Glutamatergic neuron (in vitro differentiated cells): ENCODE results near the gene ADRM1. TPM values are rescaled to one million over a fixed set of nuclear protein-coding genes. Genes with fewer than 3 reads are reported as not detected.

Experiments used
- DNase-seq: peaks from one replicate; pipeline ENCODE4 v3.0.0; 2022
- H3K27ac Mint-ChIP-seq: one replicate; pipeline ENCODE4 v1.8.0; 2020; ENCODE audit warnings: mild to moderate bottlenecking, mixed read lengths, inconsistent platforms; ENCODE audit not compliant: unreplicated experiment
- H3K27me3 Mint-ChIP-seq: one replicate; pipeline ENCODE4 v1.8.0; 2020; ENCODE audit warnings: mild to moderate bottlenecking, moderate library complexity, mixed read lengths, inconsistent platforms; ENCODE audit not compliant: unreplicated experiment
- H3K36me3 Mint-ChIP-seq: one replicate; pipeline ENCODE4 v1.8.0; 2020; ENCODE audit warnings: mild to moderate bottlenecking, mixed read lengths, inconsistent platforms; ENCODE audit not compliant: unreplicated experiment
- H3K4me1 Mint-ChIP-seq: one replicate; pipeline ENCODE4 v1.8.0; 2020; ENCODE audit warnings: mild to moderate bottlenecking, low read depth, mixed read lengths, inconsistent platforms; ENCODE audit not compliant: unreplicated experiment
- H3K4me3 Mint-ChIP-seq: one replicate; pipeline ENCODE4 v1.8.0; 2020; ENCODE audit warnings: mild to moderate bottlenecking, mixed read lengths, inconsistent platforms; ENCODE audit not compliant: unreplicated experiment
- H3K9me3 Mint-ChIP-seq: one replicate; pipeline ENCODE4 v1.8.0; 2020; ENCODE audit warnings: mild to moderate bottlenecking, moderate library complexity, mixed read lengths, inconsistent platforms; ENCODE audit not compliant: unreplicated experiment
- CTCF ChIP-seq: fragments of 200-600 bp; sonication (generic); IDR thresholded peaks from one replicate; pipeline ENCODE4 v1.5.0; 2021; ENCODE audit not compliant: partially characterized antibody, unreplicated experiment
- total RNA-seq: library from RNA; stranded (reverse); fragmentation: NEBNext Ultra II Directional; extraction: Animal tissue kit (Norgen Biotek cat#: 25700); gene quantifications from one replicate; pipeline ENCODE4 v1.2.1, GENCODE V29; 2021; ENCODE audit not compliant: unreplicated experiment

The ADRM1 gene
- total RNA-seq, 1 donor from 2014 or later, result 74.8 TPM

GRCh38 chr20:62336775-62337557, 34.2 kb downstream of the ADRM1 start:
- TF ChIP-seq CTCF, result no peak
- H3K9me3 Mint-ChIP-seq, result peaks cover 7% of the 10 kb centered on the region
- H3K4me3 Mint-ChIP-seq, result no peak overlapping the region
- H3K27ac Mint-ChIP-seq, result peak overlapping the region; percentile 59
- H3K4me1 Mint-ChIP-seq, result no peaks in the 10 kb centered on the region
- peaks cover 8% of the 10 kb centered on the region for H3K36me3 Mint-ChIP-seq
- peaks cover 5% of the 10 kb centered on the region for H3K27me3 Mint-ChIP-seq
- DNase-seq, result no peak

- no peak for DNase-seq
- TF ChIP-seq CTCF, result no peak
- Mint-ChIP-seq H3K9me3 (peaks cover 8% of the 10 kb centered on the region), H3K4me3 (no peak overlapping the region), H3K27ac (no peak overlapping the region), H3K4me1 (no peaks in the 10 kb centered on the region), H3K27me3 (peaks cover 5% of the 10 kb centered on the region), H3K36me3 (peaks cover 8% of the 10 kb centered on the region)
Observed at GRCh38 chr20:62337558-62338293, 34.9 kb downstream of the ADRM1 start.

- Mint-ChIP-seq H3K9me3 (peaks cover 8% of the 10 kb centered on the region), H3K4me3 (no peak overlapping the region), H3K27me3 (peaks cover 5% of the 10 kb centered on the region), H3K4me1 (peaks cover 3% of the 10 kb centered on the region), H3K27ac (no peak overlapping the region), H3K36me3 (peaks cover 8% of the 10 kb centered on the region)
- DNase-seq, result no peak
- TF ChIP-seq CTCF, result no peak
Observed at GRCh38 chr20:62338294-62338620, 35.5 kb downstream of the ADRM1 start.

GRCh38 chr20:62339647-62340062, 36.9 kb downstream of the ADRM1 start:
- Mint-ChIP-seq H3K4me3 (peak overlapping the region; percentile 11), H3K4me1 (peaks cover 3% of the 10 kb centered on the region), H3K36me3 (peaks cover 8% of the 10 kb centered on the region), H3K9me3 (peaks cover 9% of the 10 kb centered on the region), H3K27me3 (peaks cover 5% of the 10 kb centered on the region), H3K27ac (peak overlapping the region; percentile 9)
- DNase-seq, result no peak
- TF ChIP-seq CTCF, result no peak

GRCh38 chr20:62342910-62343309, 40.1 kb downstream of the ADRM1 start:
- Mint-ChIP-seq H3K4me1 (peaks cover 11% of the 10 kb centered on the region), H3K27ac (peak overlapping the region; percentile 24), H3K9me3 (peaks cover 8% of the 10 kb centered on the region), H3K4me3 (no peak overlapping the region), H3K36me3 (peaks cover 8% of the 10 kb centered on the region), H3K27me3 (peaks cover 8% of the 10 kb centered on the region)
- no peak for DNase-seq
- TF ChIP-seq CTCF, result no peak
